GM12874 (cell line): ENCODE data around the gene NTM.

Source experiments
- CTCF ChIP-seq: IDR thresholded peaks from 2 replicates; pipeline ENCODE4 v1.5.1; 2011; ENCODE audit warnings: low read depth, mild to moderate bottlenecking, control low read depth, low read length, moderate library complexity; ENCODE audit not compliant: insufficient read depth

NTM gene

GRCh38 chr11:132177106-132177505, 806.7 kb downstream of the NTM start:
- no peak for TF ChIP-seq CTCF

- TF ChIP-seq CTCF, result no peak
Observed at GRCh38 chr11:132184079-132184478, 813.7 kb downstream of the NTM start.

GRCh38 chr11:132185726-132186592, 815.5 kb downstream of the NTM start:
- no peak for TF ChIP-seq CTCF

GRCh38 chr11:132186699-132187098, 816.3 kb downstream of the NTM start:
- TF ChIP-seq CTCF, result peak; percentile 40; the same call in 1 of the 2 replicates

GRCh38 chr11:132187386-132187785, 817.0 kb downstream of the NTM start:
- no peak for TF ChIP-seq CTCF

- no peak for TF ChIP-seq CTCF
Observed at GRCh38 chr11:132187814-132188213, 817.4 kb downstream of the NTM start.

GRCh38 chr11:132196928-132197327, 826.5 kb downstream of the NTM start:
- TF ChIP-seq CTCF, result no peak
